Activated naive CD4-positive, alpha-beta T cell treated with anti-CD3 and anti-CD28 coated beads for 36 hours (primary cell): Measurements from ENCODE around the gene PITPNM1. TPM values are rescaled to one million over a fixed set of nuclear protein-coding genes. Genes with fewer than 3 reads are reported as not detected.

ENCODE experiments used
- CTCF ChIA-PET: fragments of 350-600 bp; sonication (Branson Sonifier 250); formaldehyde crosslinking; loops from one replicate; lab custom pipeline; 2021; ENCODE audit warnings: antibody characterized with exemption; lab: Charles Lee
- DNase-seq: peaks from one replicate; pipeline ENCODE4 v3.0.0-alpha.2; 2020
- H3K27ac Mint-ChIP-seq: one replicate; pipeline ENCODE4 v1.8.0; 2021; ENCODE audit warnings: mild to moderate bottlenecking, mixed read lengths
- H3K27me3 Mint-ChIP-seq: one replicate; pipeline ENCODE4 v1.8.0; 2021; ENCODE audit warnings: low read depth, mixed read lengths
- H3K36me3 Mint-ChIP-seq: one replicate; pipeline ENCODE4 v1.8.0; 2021; ENCODE audit warnings: low read depth, mixed read lengths
- H3K4me1 Mint-ChIP-seq: one replicate; pipeline ENCODE4 v1.8.0; 2021; ENCODE audit warnings: low read depth, mixed read lengths
- H3K4me3 Mint-ChIP-seq: one replicate; pipeline ENCODE4 v1.8.0; 2021; ENCODE audit warnings: mild to moderate bottlenecking, moderate library complexity, mixed read lengths
- H3K9me3 Mint-ChIP-seq: one replicate; pipeline ENCODE4 v1.8.0; 2021; ENCODE audit warnings: mixed read lengths
- intact Hi-C: fragments of 100-400 bp; cut with micrococcal nuclease; formaldehyde crosslinking; loops from one replicate; pipeline ENCODE4 v1.15.1; 2023
- total RNA-seq, 2 experiments: library from RNA; stranded (reverse); gene quantifications; one replicate each; pipeline ENCODE4 v1.2.3, GENCODE V29; 2021

PITPNM1 gene
- total RNA-seq, 2 experiments from 2014 or later = 112 to 127 TPM

DNA sequence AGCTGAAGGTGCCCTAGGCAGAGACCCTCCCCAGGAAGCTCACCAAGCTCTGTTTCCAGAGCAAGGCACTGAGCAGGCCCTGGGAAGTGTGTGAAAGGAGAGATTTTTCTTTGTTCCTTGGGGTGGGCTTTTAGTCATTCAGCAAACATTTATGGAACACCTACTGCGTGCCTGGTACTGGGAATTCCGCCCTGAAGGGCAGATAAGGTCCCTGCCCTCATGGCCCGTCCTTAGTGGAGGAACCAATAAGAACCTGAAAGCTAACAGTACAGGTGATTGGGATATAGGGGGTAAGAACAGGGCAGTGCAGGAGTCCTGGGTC, 40.0 kb downstream of the PITPNM1 start:
- H3K27ac Mint-ChIP-seq = peak overlapping the region; percentile 90
- H3K4me1 Mint-ChIP-seq = peaks cover 35% of the 10 kb centered on the region
- CTCF ChIA-PET = interaction anchor here (3.9 kb wide), 1 partner anchor 27 kb away, joined by 20 read pairs; the partner anchor contains the start of gene PTPRCAP
- DNase-seq = no peak
- H3K9me3 Mint-ChIP-seq = no peaks in the 10 kb centered on the region
- peaks cover 5% of the 10 kb centered on the region for H3K36me3 Mint-ChIP-seq
- H3K4me3 Mint-ChIP-seq = peak overlapping the region; percentile 81
- intact Hi-C loops = no loop called here
- no peaks in the 10 kb centered on the region for H3K27me3 Mint-ChIP-seq

DNA sequence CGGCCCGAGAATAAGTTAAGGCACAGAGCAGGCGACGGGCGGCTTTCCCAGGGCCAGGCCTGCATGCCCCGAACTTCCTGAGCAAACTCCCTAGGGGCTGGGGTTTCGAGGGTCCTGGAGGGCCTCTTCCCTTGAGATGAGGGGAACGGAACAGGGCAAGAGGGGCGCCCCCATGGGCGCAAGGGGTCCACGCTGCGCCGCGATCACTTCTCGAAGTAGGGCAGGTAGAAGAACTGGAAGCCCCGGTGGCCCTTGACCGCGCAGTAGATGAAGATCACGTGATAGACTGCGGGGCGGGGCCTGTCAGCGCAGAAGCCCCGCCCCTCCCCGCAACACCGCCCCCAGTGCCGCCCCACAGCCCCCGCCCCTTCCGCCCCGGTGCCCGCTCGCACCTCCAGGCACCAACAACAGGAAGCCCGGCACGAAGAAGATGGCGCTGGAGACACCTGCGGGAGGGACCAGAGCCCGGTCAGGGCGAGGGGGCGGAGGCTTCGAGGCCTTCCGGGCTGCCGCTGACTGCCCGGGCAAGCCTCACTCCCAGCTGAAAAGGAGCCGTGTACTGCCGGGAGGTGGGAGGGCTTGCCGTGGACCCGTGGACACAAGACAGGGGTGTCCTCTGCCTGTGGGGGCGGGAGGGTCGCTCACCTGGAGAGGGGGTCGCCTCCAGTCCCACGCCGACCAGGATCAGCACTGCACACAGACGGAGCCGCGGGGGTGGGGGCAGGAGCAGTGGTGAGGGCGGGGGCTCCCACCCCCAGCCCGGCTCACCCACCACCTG, 40.6 kb downstream of the PITPNM1 start:
- CTCF ChIA-PET = no interaction called here
- peak overlapping the region; percentile 90 for H3K27ac Mint-ChIP-seq
- intact Hi-C loops = loop anchor here (1.0 kb wide), 4 partner anchors 19 to 62 kb away; partner anchors contain the start of gene AIP
- H3K27me3 Mint-ChIP-seq = no peaks in the 10 kb centered on the region
- DNase-seq = peak; percentile 96
- peak overlapping the region; percentile 81 for H3K4me3 Mint-ChIP-seq
- peaks cover 38% of the 10 kb centered on the region for H3K4me1 Mint-ChIP-seq
- peaks cover 5% of the 10 kb centered on the region for H3K36me3 Mint-ChIP-seq
- no peaks in the 10 kb centered on the region for H3K9me3 Mint-ChIP-seq

DNA sequence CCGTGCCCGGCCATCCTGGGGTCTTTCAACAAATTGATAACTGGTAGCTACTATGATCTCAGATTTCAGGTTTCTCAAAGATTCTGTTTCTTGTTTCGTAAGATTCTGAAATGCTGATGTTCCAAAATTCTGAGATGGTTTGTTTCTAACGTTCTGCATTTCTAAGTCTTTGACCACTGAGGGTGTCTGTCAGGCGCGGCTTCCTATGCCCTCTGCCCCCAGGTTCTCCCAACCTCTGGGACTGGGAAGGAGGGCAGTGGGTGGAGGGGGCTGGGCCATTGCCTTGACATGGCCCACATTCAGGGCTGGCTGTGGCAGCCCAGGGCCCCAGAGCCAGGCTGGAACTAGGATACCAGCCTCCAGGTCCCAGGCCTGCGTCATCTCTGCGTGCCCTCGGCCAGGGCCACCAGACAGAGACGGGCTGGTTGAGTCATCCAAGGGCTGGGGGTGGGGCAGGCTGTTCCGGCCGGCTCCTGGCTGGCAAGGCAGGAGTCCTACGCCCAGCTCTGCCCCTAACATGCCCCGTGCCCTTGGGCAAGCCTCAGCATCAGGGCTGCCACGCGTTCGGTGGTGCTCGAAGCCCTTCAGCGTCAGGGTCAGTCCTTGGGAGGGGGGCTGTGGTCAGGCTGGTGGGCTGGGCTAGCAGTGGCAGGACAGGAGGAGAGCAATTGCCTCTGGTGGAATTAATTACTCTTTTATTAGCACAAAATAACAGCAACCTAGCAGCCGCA, 41.3 kb downstream of the PITPNM1 start:
- CTCF ChIA-PET = no interaction called here
- H3K9me3 Mint-ChIP-seq = no peaks in the 10 kb centered on the region

DNA sequence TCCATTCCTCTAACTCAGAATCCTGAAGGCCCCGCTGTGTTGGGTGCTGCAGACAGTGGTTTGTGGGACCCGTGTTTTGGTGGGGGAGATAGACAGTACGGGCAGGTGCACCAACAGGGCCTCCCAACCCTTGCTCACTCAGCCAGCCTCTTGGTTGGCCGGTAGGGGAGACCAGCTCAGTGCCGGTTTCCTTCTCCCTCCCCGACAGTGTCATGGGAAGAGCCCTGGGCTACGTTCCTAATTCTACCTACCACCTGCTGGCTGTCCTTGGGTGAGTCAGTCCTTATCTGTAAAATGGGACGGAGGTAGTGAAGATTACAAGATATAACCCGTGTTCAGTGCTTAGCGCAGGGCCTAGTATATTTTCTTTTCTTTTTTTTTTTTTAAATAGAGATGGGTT, 42.0 kb downstream of the PITPNM1 start:
- H3K4me1 Mint-ChIP-seq = peaks cover 31% of the 10 kb centered on the region
- no peak overlapping the region for H3K27ac Mint-ChIP-seq
- no peaks in the 10 kb centered on the region for H3K27me3 Mint-ChIP-seq
- H3K36me3 Mint-ChIP-seq = peaks cover 5% of the 10 kb centered on the region
- CTCF ChIA-PET = no interaction called here
- no peak overlapping the region for H3K4me3 Mint-ChIP-seq
- DNase-seq = no peak
- H3K9me3 Mint-ChIP-seq = no peaks in the 10 kb centered on the region
- intact Hi-C loops = no loop called here

More for the DNA sequence above, 41.3 kb downstream of the PITPNM1 start:
- Mint-ChIP-seq H3K27me3 (no peaks in the 10 kb centered on the region), H3K36me3 (peaks cover 5% of the 10 kb centered on the region), H3K27ac (peak overlapping the region; percentile 90), H3K4me1 (peaks cover 35% of the 10 kb centered on the region), H3K4me3 (peak overlapping the region; percentile 81)
- intact Hi-C loops = loop anchor here (1.0 kb wide), 4 partner anchors 19 to 62 kb away; partner anchors contain the start of gene AIP
- DNase-seq = no peak

DNA sequence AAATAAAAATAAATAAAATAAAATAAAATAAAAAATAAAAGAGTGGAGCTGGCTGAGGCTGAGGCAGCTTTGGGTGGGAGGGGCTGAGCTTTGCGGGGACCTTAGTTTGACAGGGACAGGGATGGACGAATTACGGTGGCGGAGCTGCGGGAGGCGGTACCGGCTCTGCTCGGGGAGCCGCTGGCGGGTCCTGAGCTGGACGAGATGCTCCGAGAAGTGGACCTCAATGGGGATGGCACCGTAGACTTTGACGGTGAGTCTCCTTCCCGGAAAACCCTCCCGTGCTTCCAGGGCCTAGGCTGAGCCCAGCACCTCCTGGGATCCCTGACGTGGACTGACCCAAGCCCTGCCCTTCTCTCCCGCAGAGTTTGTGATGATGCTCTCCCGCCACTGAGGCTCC, 46.9 kb downstream of the PITPNM1 start:
- no peaks in the 10 kb centered on the region for H3K27me3 Mint-ChIP-seq
- no peak overlapping the region for H3K27ac Mint-ChIP-seq
- intact Hi-C loops = no loop called here
- no peak for DNase-seq
- CTCF ChIA-PET = no interaction called here
- H3K9me3 Mint-ChIP-seq = no peaks in the 10 kb centered on the region
- no peaks in the 10 kb centered on the region for H3K36me3 Mint-ChIP-seq
- no peak overlapping the region for H3K4me3 Mint-ChIP-seq
- H3K4me1 Mint-ChIP-seq = peaks cover 5% of the 10 kb centered on the region

DNA sequence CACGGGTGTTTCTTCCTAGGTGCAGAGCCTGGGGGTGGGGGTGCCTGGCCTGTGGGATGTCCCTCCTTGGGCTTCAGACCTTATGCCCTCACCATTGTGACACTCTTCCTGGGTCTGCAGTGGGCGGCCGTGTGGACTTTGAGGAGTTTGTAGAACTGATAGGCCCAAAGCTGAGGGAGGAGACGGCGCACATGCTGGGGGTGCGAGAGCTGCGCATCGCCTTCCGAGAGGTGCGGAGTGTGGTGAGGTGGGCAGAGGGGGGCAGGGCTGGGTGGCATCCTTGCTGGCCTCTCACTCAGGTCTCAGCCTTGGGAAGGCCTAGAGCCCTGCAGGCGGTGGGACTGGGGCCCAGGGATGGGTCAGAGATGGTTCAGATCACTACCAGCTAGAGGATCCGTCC, 47.7 kb downstream of the PITPNM1 start:
- Mint-ChIP-seq H3K36me3 (no peaks in the 10 kb centered on the region), H3K9me3 (no peaks in the 10 kb centered on the region), H3K4me1 (peaks cover 5% of the 10 kb centered on the region), H3K4me3 (no peak overlapping the region), H3K27ac (no peak overlapping the region), H3K27me3 (no peaks in the 10 kb centered on the region)
- intact Hi-C loops = no loop called here
- no peak for DNase-seq
- CTCF ChIA-PET = no interaction called here

DNA sequence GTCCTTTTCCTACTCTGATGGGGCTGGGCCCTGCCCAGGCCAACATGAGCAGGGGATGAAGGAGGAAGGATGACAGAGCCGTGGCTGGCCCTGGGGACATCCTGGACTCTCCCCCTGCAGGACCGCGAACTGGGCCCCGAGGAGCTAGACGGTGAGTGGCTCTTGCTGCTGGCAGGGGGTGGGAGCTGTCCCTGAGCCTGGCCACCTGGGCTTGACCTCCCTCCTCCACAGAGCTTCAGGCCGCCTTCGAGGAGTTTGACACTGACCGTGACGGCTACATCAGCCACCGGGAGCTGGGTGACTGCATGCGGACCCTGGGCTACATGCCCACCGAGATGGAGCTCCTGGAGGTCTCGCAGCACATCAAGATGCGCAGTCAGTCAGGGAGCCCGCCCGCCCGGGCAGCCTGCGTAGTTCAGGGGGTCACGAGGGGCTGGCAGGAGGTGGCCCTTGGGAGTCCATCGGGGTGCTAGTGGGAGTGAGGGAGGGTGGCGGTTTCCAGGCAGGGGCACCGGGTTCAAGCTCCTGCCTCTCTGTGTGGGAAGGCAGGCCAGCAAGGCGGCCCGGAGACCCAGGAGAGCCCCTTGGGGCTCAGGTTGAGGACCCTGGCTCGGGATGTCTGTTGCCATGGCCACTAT, 49.0 kb downstream of the PITPNM1 start:
- no peaks in the 10 kb centered on the region for H3K36me3 Mint-ChIP-seq
- no peaks in the 10 kb centered on the region for H3K9me3 Mint-ChIP-seq
- H3K27me3 Mint-ChIP-seq = no peaks in the 10 kb centered on the region
- CTCF ChIA-PET = no interaction called here
- H3K4me1 Mint-ChIP-seq = peaks cover 9% of the 10 kb centered on the region
- DNase-seq = no peak
- intact Hi-C loops = no loop called here
- no peak overlapping the region for H3K27ac Mint-ChIP-seq
- H3K4me3 Mint-ChIP-seq = no peak overlapping the region

DNA sequence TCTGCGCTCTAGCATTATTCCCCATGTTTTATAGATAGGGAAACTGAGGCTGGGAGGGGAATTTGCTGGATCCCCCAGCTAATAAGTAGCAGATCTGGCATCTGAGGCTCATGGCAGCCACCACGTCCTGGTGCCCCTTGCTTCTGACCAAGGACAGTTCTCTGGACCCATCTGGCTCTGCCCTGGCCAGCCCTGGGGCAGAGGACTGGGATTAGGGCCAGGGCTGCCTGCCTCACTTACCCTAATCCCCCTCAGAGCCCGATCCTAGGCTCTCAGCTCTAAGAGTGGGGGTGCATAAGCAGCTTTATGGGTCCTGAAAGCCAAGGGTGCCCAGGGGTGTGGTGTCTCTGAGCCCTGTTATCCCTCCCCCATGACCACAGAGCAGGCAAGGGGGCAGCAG, 50.1 kb downstream of the PITPNM1 start, which contains the start of gene CABP4:
CABP4 (plus strand) TSS at position 301 of the 400 bp plus-strand sequence; CDS start at position 371, 70 bp downstream.
- Mint-ChIP-seq H3K27ac (no peak within 1 kb of the TSS), H3K4me1 (peaks cover 11% of the 10 kb centered on the region), H3K27me3 (no peaks in the 10 kb centered on the region), H3K36me3 (no peaks in the 10 kb centered on the region), H3K9me3 (no peaks in the 10 kb centered on the region), H3K4me3 (no peak within 1 kb of the TSS)
- DNase-seq = no peak
- CTCF ChIA-PET = no interaction called here
- intact Hi-C loops = no loop called here

DNA sequence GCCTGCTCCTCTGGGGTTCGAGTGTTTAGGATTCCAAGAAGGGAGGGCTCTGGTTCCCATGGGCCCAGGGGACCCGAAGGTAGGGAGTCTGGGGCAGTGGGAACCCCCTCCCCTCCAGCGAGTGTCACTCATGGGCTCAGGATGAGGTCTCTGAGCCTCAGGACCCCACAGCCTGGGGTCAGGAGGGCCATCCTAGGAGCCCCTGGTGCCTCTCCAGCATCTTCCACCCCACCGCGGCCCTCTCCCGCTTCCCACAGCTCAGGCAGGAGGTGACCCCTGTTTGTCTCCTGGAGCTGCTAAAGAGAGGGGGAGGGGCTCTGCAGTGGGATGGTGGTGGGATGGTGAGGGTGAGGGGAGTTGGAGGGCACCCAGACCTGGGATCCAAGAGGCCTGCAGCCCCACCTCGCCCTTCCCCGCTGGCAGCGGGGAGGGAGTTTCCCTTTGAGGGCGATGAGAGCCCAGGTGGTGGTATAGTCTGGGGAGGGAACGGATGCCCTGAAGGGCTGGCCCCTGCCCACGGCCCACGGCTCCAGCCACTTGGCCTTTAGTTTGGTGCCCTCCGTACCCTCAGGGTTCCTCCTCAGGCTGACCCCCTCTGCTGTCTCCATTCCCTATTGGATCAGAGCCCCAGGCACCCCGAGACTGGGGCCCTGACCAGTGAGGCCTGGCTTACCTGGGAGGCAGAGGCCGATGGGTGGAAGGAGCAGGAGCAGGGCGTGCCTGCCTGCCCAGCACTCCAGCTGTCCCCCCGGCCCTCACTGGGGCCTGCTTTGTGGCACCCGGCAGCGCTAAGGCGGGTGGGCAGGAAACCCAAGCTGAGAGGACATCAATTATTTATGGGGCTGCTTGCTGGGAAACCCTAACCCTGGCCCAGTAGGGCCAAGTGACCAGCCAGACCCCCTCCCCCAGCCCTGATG, 51.1 kb downstream of the PITPNM1 start:
- no peaks in the 10 kb centered on the region for H3K36me3 Mint-ChIP-seq
- peaks cover 14% of the 10 kb centered on the region for H3K4me1 Mint-ChIP-seq
- CTCF ChIA-PET = no interaction called here
- H3K27ac Mint-ChIP-seq = no peak overlapping the region
- intact Hi-C loops = no loop called here
- H3K4me3 Mint-ChIP-seq = no peak overlapping the region
- no peaks in the 10 kb centered on the region for H3K9me3 Mint-ChIP-seq
- DNase-seq = no peak
- no peaks in the 10 kb centered on the region for H3K27me3 Mint-ChIP-seq

DNA sequence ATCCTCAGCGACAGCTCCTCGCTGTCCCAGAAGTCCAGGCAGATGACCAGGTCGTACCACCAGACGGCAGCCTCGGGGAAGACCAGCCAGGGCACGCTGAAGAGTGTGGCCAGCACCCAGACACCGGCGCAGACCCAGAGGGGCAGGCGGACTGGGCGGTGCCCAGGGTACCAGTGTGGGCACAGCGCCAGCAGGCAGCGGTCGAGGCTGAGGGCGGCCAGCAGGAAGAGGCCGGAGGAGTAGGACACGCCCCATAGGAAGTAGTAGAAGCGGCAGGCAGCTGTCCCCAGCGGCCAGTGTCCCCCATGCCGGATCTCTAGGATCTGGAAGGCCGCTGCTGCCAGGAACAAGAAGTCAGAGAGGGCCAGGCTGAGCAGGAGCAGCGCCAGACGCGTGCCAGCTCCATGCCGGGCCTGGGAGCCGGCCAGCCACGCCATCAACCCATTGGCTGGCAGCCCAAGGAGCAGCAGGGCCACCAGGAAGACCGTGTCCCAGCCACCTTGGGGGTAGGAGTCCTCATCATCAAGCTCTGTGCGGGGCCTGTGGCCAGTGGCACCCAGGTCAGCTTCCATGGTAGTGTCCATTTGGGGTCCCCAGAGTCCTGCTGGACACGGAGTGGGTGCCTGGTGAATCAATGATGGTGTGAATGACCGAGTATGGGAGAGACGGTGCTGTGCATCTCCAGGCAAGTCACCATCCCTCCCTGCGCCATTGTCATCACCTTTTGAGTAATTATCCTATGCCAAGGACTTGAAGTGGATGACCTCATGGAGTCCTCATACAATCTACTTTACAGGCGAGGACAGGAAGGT, 52.8 kb downstream of the PITPNM1 start, which contains the start of gene GPR152:
GPR152 (minus strand) TSS at position 589 of the 812 bp plus-strand sequence; CDS start at position 584, 5 bp downstream.
- H3K27ac Mint-ChIP-seq = no peak within 1 kb of the TSS
- no peak within 1 kb of the TSS for H3K4me3 Mint-ChIP-seq
- H3K4me1 Mint-ChIP-seq = peaks cover 27% of the 10 kb centered on the region
- H3K9me3 Mint-ChIP-seq = no peaks in the 10 kb centered on the region
- intact Hi-C loops = no loop called here
- CTCF ChIA-PET = interaction anchor here (1.0 to 1.1 kb wide), 2 partner anchors 9 to 14 kb away, joined by 3 read pairs; no protein-coding TSS in a partner anchor
- no peaks in the 10 kb centered on the region for H3K36me3 Mint-ChIP-seq
- no peaks in the 10 kb centered on the region for H3K27me3 Mint-ChIP-seq
- no peak for DNase-seq

DNA sequence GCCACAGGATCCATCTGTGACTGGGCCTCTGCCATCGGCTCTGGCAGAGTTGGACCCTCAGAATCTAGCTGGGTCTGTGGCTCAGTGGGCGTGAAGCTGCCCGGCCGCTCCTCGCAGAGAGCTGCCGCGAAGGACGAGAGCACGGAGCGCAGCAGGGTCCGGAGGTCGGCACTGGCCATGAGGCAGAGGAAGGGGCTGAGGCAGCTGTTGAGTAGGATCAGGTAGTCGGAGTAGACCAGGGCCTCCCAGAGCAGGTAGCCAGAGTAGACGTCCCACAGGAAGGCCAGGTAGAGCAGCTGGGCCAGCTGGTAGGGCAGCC, 53.5 kb downstream of the PITPNM1 start:
- peaks cover 34% of the 10 kb centered on the region for H3K4me1 Mint-ChIP-seq
- CTCF ChIA-PET = no interaction called here
- H3K9me3 Mint-ChIP-seq = no peaks in the 10 kb centered on the region
- H3K4me3 Mint-ChIP-seq = no peak overlapping the region
- no peak for DNase-seq
- intact Hi-C loops = no loop called here
- no peaks in the 10 kb centered on the region for H3K27me3 Mint-ChIP-seq
- H3K36me3 Mint-ChIP-seq = no peaks in the 10 kb centered on the region
- H3K27ac Mint-ChIP-seq = no peak overlapping the region
